SK-N-SH (cell line): ENCODE measurements around the gene C17orf50. TPM values are rescaled to one million over a fixed set of nuclear protein-coding genes. Genes with fewer than 3 reads are reported as not detected.

Source experiments
- CTCF ChIA-PET: fragments of 300-600, 350-600 bp; formaldehyde crosslinking; extraction: SDS; loops from one replicate; lab custom pipeline; 2021; lab: Yijun Ruan, JAX
- POLR2A ChIA-PET: fragments of 350-600 bp; sonication (Branson Sonifier 250); formaldehyde crosslinking; extraction: SDS; loops from one replicate; lab custom pipeline; 2020; ENCODE audit warnings: antibody characterized with exemption, inconsistent platforms; lab: Yijun Ruan, JAX
- DNase-seq: peaks from one replicate; pipeline ENCODE4 v3.0.0; 2012
- H2AFZ ChIP-seq: fragments of 200-600 bp; sonication (generic); 2 replicates; pipeline ENCODE4 v1.8.1; 2016; ENCODE audit warnings: antibody characterized with exemption, mild to moderate bottlenecking, low read depth
- H3F3A ChIP-seq: fragments of 200-600 bp; sonication (generic); replicated peaks from 2 replicates; pipeline ENCODE3; 2016; ENCODE audit warnings: antibody characterized with exemption, mild to moderate bottlenecking; ENCODE audit not compliant: insufficient read depth
- H3K27ac ChIP-seq, 2 experiments: fragments of 200-500 bp in 1 of 2; fragments of 200-600 bp in 1 of 2; sonication (Bioruptor generic) in 1 of 2; sonication (generic), shearing (Covaris generic) in 1 of 2; 2 replicates each; pipeline versions ENCODE4 v1.5.1 to v1.6.1; 2014 to 2016; ENCODE audit warnings: low read depth in 2 of 2, inconsistent platforms in 1 of 2, low read length in 1 of 2, mild to moderate bottlenecking in 1 of 2, mixed read lengths in 1 of 2
- H3K27me3 ChIP-seq: fragments of 200-600 bp; sonication (generic), shearing (Covaris generic); 2 replicates; pipeline ENCODE4 v1.6.1; 2016; ENCODE audit warnings: mixed run types; ENCODE audit not compliant: insufficient read depth
- H3K36me3 ChIP-seq, 2 experiments: fragments of 200-500 bp in 1 of 2; fragments of 200-600 bp in 1 of 2; sonication (Bioruptor generic) in 1 of 2; sonication (generic) in 1 of 2; replicated peaks in 1 of 2; 2 replicates each; pipeline versions ENCODE3 to v1.5.1; 2014 to 2016; ENCODE audit warnings: low read length in 1 of 2, mild to moderate bottlenecking in 1 of 2; ENCODE audit not compliant: insufficient read depth in 2 of 2, control insufficient read depth in 1 of 2
- H3K4me1 ChIP-seq, 2 experiments: fragments of 200-500 bp in 1 of 2; fragments of 200-600 bp in 1 of 2; sonication (Bioruptor generic) in 1 of 2; sonication (generic), shearing (Covaris generic) in 1 of 2; 2 replicates each; pipeline versions ENCODE4 v1.5.1 to v1.6.1; 2014 to 2016; ENCODE audit warnings: low read depth in 1 of 2, low read length in 1 of 2, mixed run types in 1 of 2; ENCODE audit not compliant: insufficient read depth in 2 of 2, control insufficient read depth in 1 of 2
- H3K4me2 ChIP-seq: fragments of 200-600 bp; sonication (generic), shearing (Covaris generic); 2 replicates; pipeline ENCODE4 v1.6.1; 2017; ENCODE audit warnings: mixed run types
- H3K4me3 ChIP-seq, 2 experiments: fragments of 200-500 bp in 1 of 2; fragments of 200-600 bp in 1 of 2; sonication (Bioruptor generic) in 1 of 2; sonication (generic), shearing (Covaris generic) in 1 of 2; 2 replicates each; pipeline versions ENCODE4 v1.5.1 to v1.8.1; 2014 to 2016; ENCODE audit warnings: low read depth in 2 of 2, inconsistent platforms in 1 of 2, low read length in 1 of 2, mild to moderate bottlenecking in 1 of 2, mixed read lengths in 1 of 2, moderate library complexity in 1 of 2
- H3K79me2 ChIP-seq: fragments of 200-600 bp; sonication (generic); 2 replicates; pipeline ENCODE4 v1.8.1; 2017; ENCODE audit warnings: mild to moderate bottlenecking; ENCODE audit not compliant: insufficient read depth
- H3K9ac ChIP-seq: fragments of 200-600 bp; sonication (generic); 2 replicates; pipeline ENCODE4 v1.6.1; 2017; ENCODE audit warnings: mixed run types
- H3K9me2 ChIP-seq: fragments of 200-600 bp; sonication (generic); 2 replicates; pipeline ENCODE4 v1.6.1; 2017; ENCODE audit warnings: mixed run types
- H3K9me3 ChIP-seq: fragments of 200-600 bp; sonication (generic); 2 replicates; pipeline ENCODE4 v1.6.1; 2017; ENCODE audit warnings: mixed run types, mild to moderate bottlenecking, moderate library complexity
- H4K20me1 ChIP-seq: fragments of 200-600 bp; sonication (generic); 2 replicates; pipeline ENCODE4 v1.6.1; 2017; ENCODE audit warnings: mild to moderate bottlenecking, mixed run types; ENCODE audit not compliant: insufficient read depth
- ELF1 ChIP-seq: IDR thresholded peaks from 2 replicates; pipeline ENCODE4 v1.4.0; 2012
- MAX ChIP-seq: IDR thresholded peaks from 2 replicates; pipeline ENCODE4 v1.4.0; 2012; ENCODE audit warnings: low read depth
- PBX3 ChIP-seq: IDR thresholded peaks from 2 replicates; pipeline ENCODE4; 2012
- POLR2AphosphoS5 ChIP-seq: IDR thresholded peaks from 2 replicates; pipeline ENCODE4 v1.6.1; 2012; ENCODE audit warnings: low read depth, low read length
- REST ChIP-seq: IDR thresholded peaks from 2 replicates; pipeline ENCODE4 v1.6.1; 2012; ENCODE audit warnings: mild to moderate bottlenecking, low read depth, low read length, moderate library complexity
- TCF12 ChIP-seq: IDR thresholded peaks from 2 replicates; pipeline ENCODE4 v1.4.0; 2012
- TEAD4 ChIP-seq: IDR thresholded peaks from 2 replicates; pipeline ENCODE4 v1.4.0; 2012; ENCODE audit warnings: mild to moderate bottlenecking, borderline replicate concordance; ENCODE audit not compliant: insufficient read depth
- WGBS: methylation state at CpG from one replicate; pipeline ENCODE4 v1.1.6; 2017; ENCODE audit warnings: low lambda C conversion rate; 5-methylcytosine and 5-hydroxymethylcytosine counted together
- polyA plus RNA-seq, 3 experiments: library from polyadenylated mRNA; depleted of rRNA; stranded (reverse); fragments of >200 nt; gene quantifications; 2 replicates each; pipeline ENCODE4 v1.2.3, GENCODE V29; 2012

The C17orf50 gene
- polyA plus RNA-seq, 1 of the 3 experiments (the other 2 are of a cell fraction) = 0.05 TPM

GRCh38 chr17:35730400-35731005 is 30.2 kb upstream of the C17orf50 start:
- 79% methylated on average over 10 of the region's 10 CpGs for WGBS
- Histone ChIP-seq H3K36me3 (peaks cover 0 to 7% of the 10 kb centered on the region in 2 experiments), H3K27ac (no peak overlapping the region), H3K9me3 (no peaks in the 10 kb centered on the region), H3K79me2 (no peaks in the 10 kb centered on the region), H3K9me2 (no peaks in the 10 kb centered on the region), H3K4me2 (0 out of 2 replicates have a peak overlapping the region, but pooled peaks have one; percentile 81), H3K9ac (no peak overlapping the region), H3K4me1 (peaks cover 18 to 25% of the 10 kb centered on the region in 2 experiments; a peak in 3 of 4 replicates), H3K4me3 (no peak overlapping the region), H2AFZ (no peak overlapping the region), H3K27me3 (no peaks in the 10 kb centered on the region), H3F3A (peaks cover 9% of the 10 kb centered on the region), H4K20me1 (peaks cover 7% of the 10 kb centered on the region)
- ChIA-PET CTCF (interaction anchor here (1.0 to 5.2 kb wide), 6 partner anchors 13 to 118 kb away, joined by 3 to 53 read pairs (median 8); no protein-coding TSS in a partner anchor), POLR2A (no interaction called here)
- TF ChIP-seq POLR2AphosphoS5 (no peak), ELF1 (no peak), PBX3 (no peak), REST (no peak)
- no peak for DNase-seq

GRCh38 chr17:35731239-35731916 is 29.3 kb upstream of the C17orf50 start, which contains the start of gene RASL10B:
RASL10B (plus strand) TSS chr17:35731639; CDS start chr17:35735185, 3,546 bp downstream.
- CTCF ChIA-PET = interaction anchor here (0.9 to 5.2 kb wide), 8 partner anchors 13 to 118 kb away, joined by 3 to 53 read pairs (median 4); no protein-coding TSS in a partner anchor
- POLR2A ChIA-PET = interaction anchor here (0.7 kb wide), 1 partner anchor 153 kb away, joined by 3 read pairs; the partner anchor contains the start of gene PEX12
- H3K36me3 ChIP-seq = peaks cover 0 to 4% of the 10 kb centered on the region in 2 experiments
- no peaks in the 10 kb centered on the region for H3K27me3 ChIP-seq
- H3K27ac ChIP-seq = peak within 1 kb of the TSS in 1 of 2 experiments; percentile 9; a peak in 1 of 4 replicates
- H3K4me3 ChIP-seq = peak within 1 kb of the TSS; percentile 63 to 65
- peak within 1 kb of the TSS; percentile 62 for H3K9ac ChIP-seq
- peaks cover 13 to 20% of the 10 kb centered on the region in 2 experiments; a peak in 3 of 4 replicates for H3K4me1 ChIP-seq
- WGBS = 12% methylated on average over 26 of the region's 44 CpGs
- H3K79me2 ChIP-seq = no peaks in the 10 kb centered on the region
- H4K20me1 ChIP-seq = peaks cover 6% of the 10 kb centered on the region
- H3K9me2 ChIP-seq = no peaks in the 10 kb centered on the region
- no peaks in the 10 kb centered on the region for H3K9me3 ChIP-seq
- peak; percentile 93 for DNase-seq
- H3F3A ChIP-seq = peaks cover 6% of the 10 kb centered on the region
- H3K4me2 ChIP-seq = peak within 1 kb of the TSS; percentile 81
- no peak within 1 kb of the TSS for H2AFZ ChIP-seq
- no peak for TF ChIP-seq TCF12
- 0 out of 2 replicates have a peak, but pooled peaks have one; percentile 34 for TF ChIP-seq TEAD4
- TF ChIP-seq PBX3 = peak; percentile 16; the same call in 1 of the 2 replicates
- TF ChIP-seq MAX = peak; percentile 68
